GM19324 (cell line): ENCODE results near the gene GPR22.
A peak's percentile ranks its signal among the peaks of the same experiment; 100 is the strongest.

Source experiments
- ATAC-seq: cut with Tn5 transposase; IDR thresholded peaks from one replicate; pipeline ENCODE4 v1.9.1; 2021; ENCODE audit warnings: mild to moderate bottlenecking, moderate library complexity; ENCODE audit not compliant: unreplicated experiment, low FRiP score

GPR22 gene

DNA sequence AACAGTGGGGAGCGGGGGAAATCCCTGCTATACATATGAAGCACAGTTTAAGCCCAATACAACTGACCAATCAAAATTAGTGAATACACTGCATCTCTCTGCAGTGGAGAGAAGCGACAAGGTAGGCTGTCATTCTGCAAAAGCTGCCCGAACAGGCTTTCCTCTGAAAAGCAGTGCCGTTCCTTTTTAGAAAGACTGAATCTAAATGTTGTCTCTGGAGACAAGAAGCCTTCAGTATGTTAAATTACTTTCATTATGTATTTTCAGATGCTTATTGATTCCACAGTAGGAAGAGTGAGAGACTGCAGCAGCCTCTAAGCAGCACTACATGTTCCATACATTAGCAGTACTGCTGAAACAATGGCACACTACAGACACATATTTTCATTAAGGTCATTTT, at the start of gene GPR22:
Gene GPR22 (plus strand): TSS at position 129 of the 400 bp plus-strand sequence. CDS start 4,004 bp downstream, outside the sequence.
- no peak for ATAC-seq

GRCh38 chr7:107427462-107427861, 42.4 kb upstream of the GPR22 start:
- ATAC-seq: no peak

GRCh38 chr7:107428642-107429041, 41.2 kb upstream of the GPR22 start:
- ATAC-seq: no peak

DNA sequence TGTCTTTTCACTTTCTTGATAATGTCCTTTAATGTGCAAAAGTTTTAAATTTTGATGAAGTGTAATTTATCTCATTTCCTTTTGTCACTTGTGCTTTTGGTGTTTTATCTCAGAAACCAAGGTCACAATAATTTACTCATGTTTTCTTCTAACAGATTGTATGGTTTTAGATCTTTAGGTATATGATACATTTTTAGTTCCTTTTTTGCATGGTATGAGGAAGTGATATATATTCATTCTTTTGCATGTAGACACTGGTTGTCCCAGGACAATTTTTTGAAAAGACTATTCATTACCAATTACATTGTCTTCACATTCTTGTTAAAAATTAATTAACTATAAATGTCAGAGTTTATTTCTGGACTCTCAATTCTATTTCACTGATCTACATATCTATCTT, 39.8 kb upstream of the GPR22 start:
- no peak for ATAC-seq

- no peak for ATAC-seq
Measured at GRCh38 chr7:107432261-107432660, 37.6 kb upstream of the GPR22 start.

DNA sequence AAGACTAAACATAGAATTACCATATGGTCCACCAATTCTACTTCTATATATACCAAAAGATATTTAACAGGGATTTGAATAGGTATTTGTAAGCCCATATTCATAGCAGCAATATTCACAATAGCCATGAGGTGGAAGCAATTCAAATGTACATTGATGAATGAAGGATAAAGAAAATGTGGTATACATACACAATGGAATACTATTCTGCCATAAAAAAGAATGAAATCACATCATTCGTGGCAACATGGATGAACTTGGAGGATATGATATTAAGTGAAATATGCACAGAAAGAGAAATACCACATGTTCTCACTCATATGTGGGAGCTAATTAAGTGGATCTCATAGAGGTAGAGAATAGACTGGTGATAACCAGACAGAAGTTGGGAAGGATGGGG, 34.1 kb upstream of the GPR22 start:
- ATAC-seq: no peak

GRCh38 chr7:107439025-107439424, 30.8 kb upstream of the GPR22 start:
- no peak for ATAC-seq

- ATAC-seq: no peak
Measured at GRCh38 chr7:107441581-107442422, 28.1 kb upstream of the GPR22 start.

DNA sequence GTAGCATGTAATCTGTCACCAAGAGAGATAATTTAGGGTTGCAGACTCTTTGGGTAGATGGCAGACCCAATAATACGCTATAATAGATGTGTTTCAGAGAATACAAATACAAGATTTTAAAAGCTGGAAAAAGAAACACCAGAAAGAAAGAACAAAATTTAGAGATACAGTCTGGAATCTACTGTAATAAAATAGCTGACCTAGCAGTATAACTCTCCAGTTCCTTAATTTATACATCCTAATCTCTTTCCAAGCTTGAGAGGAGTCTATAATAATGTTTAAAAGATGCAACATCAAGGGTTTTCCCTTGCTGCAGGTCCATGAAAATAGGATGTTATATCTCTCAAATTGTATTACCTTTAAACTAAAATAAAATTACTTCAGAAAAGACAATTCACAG, 27.2 kb upstream of the GPR22 start:
- no peak for ATAC-seq

DNA sequence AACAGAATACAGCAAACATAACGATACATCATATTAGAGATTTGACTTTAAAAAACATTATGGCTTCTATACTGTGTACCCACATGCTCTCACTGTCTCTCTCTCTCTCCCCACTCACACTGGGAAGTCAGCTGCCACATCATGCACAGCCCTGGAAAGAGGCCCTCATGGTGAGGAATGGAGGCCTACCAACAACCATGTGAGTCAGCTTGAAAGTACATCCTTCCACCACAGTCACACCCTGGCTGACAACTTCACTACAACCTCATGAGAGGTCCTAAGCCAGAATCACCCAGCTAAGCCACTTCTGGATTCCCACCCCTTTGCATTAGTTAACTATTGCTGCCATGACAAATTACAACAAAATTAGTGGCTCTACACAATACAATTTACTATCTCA, 23.3 kb upstream of the GPR22 start:
- ATAC-seq: no peak

DNA sequence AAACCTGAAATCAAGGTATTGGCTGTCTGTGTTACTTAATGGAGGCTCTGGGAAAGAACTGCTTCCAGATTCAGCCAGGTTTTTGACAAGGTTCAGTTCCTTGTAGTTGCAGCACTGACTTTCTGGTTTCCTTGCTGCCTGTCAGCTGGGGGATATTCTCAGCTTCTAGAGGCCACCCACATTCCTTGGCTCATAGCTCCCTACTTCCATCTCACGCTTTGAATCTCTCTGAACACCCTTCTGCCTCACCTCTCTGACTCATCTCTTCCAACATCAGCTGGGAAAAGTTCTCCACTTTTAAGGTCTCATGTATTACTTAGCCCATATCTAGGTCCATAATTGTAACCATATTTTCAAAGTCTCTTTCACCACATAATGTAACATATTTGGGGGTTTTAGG, 22.9 kb upstream of the GPR22 start:
- no peak for ATAC-seq

DNA sequence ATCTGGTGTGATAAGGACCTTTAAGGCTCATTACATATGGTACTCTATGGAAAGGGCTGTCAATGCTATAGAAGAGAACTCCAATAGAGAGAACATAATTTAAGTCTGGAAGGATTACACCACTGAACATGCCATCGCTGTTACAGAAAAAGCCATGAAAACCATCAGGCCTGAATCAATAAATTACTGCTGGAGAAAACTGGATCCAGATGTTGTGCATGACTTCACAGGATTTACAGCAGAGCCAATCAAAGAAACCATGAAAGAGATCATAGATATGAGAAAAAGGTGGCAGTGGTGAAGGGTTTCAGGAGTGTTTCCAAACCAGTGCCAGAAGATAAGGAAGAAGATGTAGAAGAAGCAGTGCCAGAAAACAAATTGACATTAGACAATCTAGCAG, 18.9 kb upstream of the GPR22 start:
- ATAC-seq: no peak

GRCh38 chr7:107453388-107453787, 16.5 kb upstream of the GPR22 start:
- no peak for ATAC-seq

DNA sequence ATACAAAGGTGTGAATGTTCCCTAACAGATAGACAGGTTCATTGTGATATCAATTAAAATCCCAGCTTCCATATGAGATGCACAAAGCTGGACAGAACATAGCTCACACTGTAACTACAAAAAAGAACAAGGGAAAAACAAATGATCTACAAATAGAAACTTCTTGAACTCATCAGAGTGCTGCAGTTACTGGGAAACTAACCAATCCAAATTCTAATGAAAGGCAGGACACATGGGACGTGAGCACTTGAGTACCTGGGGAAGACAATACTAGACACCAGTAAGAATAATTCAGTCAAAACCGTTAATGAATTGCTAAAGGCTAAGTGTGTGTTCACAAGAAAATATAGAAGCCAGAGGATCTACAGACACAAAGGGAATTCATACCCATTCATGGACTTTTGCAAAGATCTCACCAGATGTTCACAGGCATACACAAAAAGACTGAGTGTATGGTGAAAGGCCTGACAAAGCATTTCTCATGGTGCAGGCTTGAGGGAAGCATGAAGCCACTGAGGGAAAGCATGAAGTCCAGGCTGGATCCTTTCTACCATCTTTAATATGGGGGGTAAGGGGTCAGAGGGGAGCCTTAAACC, 7.8 kb upstream of the GPR22 start:
- ATAC-seq: no peak

DNA sequence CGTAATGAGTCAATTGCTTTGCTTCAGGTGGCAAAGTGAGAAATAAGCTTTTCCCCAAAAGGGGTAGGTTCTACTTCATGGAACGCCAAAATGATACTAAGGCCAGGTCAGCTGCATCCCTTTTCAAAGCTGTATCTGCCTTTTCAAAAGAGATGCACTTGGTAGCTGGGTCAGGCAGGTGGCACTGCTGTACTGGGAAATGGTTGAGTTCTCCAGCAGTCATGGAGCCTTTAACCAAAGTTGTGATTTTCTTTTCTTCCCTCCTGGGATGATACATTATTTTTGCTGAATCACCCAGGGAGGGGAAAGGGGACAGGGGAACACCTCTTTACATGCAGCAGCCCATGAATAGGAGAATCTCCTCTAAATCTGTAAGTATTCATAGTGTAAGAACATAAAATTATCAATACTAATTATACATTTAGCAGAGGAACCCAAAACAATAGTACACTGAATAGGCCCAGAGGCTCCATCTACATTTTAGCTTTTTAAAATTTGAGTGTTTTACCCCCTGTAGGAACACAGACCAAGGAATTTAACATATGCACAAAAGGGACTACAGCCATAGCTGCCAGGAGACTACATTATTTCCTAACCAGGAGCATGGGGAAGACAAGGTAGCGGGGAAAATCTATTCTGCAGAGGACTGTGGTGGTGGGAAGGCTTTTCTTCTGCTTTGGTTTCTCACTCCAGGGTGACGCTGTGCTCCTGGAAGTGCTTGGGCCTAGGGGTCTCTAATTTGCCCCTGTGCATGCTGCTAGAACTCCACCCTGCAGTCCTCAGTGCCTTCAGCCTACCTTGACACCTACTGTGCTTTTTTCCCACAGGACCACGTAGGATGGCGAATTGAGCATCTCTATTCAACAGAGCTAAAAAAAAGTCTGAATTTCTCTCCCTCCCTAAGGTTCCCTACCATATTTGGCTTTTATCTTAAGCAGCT, 6.4 kb upstream of the GPR22 start:
- ATAC-seq: peak; percentile 54

- ATAC-seq: no peak
Measured at GRCh38 chr7:107464666-107465226, 5.1 kb upstream of the GPR22 start.

DNA sequence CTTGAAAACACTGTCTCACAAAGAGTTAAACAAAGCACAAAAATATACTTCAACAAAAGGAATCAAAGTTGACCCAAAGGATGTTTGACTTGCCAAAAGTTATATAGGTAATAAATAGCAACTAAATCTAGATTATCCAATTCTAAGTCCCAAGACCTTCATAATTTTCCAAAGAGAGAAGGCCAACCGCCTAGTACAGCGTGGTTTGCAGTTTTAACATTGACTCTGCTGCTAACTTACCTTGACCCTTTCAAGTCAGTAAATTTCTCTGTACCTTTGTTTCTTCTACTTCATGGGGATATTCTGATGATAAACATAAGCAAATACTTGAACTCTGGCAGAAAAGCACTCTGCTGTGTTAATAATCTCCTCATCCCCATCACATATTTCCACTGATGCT, 1.9 kb upstream of the GPR22 start:
- no peak for ATAC-seq

GRCh38 chr7:107468824-107469223, 1.0 kb upstream of the GPR22 start:
- ATAC-seq: no peak

DNA sequence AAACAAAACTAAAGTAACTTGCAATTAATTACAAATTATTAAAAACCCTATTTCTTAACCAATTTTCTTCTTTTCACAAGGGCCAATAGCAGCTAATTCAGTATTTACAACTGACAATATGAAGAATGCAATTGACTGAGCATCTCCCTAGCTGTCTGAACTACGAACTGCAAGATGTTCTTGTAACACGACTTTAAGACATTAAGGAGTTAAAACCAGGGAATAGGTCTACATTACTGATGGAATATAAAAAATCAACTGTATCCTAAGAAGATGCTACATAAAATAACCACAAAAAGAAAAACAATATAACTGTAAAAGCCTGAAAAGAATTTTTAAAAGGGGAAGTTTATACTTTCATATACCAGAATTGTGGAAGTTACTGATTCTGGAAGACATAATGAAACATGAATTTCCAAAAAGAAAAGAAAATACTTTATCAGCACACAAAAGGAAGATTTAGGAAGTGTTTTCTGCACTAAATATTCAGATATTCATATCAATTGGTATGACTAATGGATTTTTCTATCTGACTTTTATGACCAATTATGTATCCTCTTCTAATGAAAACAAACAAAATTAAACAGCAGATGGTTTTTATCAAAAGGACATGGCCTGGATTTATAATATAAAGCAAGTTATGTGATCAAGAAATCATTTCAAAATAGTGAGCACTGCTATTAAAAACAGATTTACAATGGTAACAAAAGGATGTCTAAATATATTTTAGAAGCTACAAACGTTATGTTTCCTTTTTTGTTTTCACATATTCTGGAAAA, 1.6 kb downstream of the GPR22 start:
- no peak for ATAC-seq

DNA sequence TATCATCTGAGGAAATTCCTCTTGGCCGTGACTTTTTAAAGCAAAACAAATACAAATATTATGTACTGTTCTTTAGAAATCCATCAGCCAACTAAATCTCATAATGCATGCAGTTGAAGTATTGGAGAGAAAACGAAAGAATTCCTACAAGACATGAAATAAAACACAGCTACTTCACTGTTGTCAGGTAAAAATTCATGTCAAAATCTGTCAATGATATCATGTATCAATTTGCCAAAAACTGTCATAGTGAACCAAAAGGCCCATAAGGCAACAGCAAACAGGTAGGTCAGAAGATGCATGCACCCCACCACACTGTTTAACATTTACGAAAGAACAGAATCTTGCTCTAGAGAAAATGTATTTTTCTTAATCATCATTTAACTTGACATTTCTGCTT, 2.3 kb downstream of the GPR22 start:
- ATAC-seq: no peak
